ENCODE results near the gene PDCD2L. TPM values are rescaled to one million over a fixed set of nuclear protein-coding genes. Genes with fewer than 3 reads are reported as not detected.

PDCD2L gene
- total RNA-seq, 2 experiments from 2014 or later: 12.9 to 13.3 TPM

Other genes starting within 250 kb of the PDCD2L start
- 100 to 1,000 TPM; 133 to 139 TPM for gene LSM14A, start 231.9 kb upstream of the PDCD2L start, total RNA-seq
- 1 to 10 TPM; 6.3 to 8.3 TPM for gene GARRE1, start 149.8 kb upstream of the PDCD2L start, total RNA-seq
- gene GPI, start 39.2 kb upstream of the PDCD2L start, total RNA-seq: 100 to 1,000 TPM; 661 to 697 TPM
- 100 to 1,000 TPM; 129 to 135 TPM for gene UBA2, start 24.0 kb downstream of the PDCD2L start, total RNA-seq
- gene WTIP, start 77.4 kb downstream of the PDCD2L start, total RNA-seq: 1 to 10 TPM in 1 of 2 experiments, under 1 TPM in 1; 0.68 to 1.2 TPM